Endothelial cell of umbilical vein (primary cell): ENCODE data around the gene WASL. TPM values are rescaled to one million over a fixed set of nuclear protein-coding genes. Genes with fewer than 3 reads are reported as not detected.

Source experiments
- BruUV-seq: library from RNA; stranded (reverse); fragments of 400-500 nt; replicated peaks from 2 replicates; lab custom pipeline; 2021; lab: Mats Ljungman, UMichigan
- CTCF ChIA-PET: fragments of 300-600, 350-600 bp; sonication (Branson Sonifier 250); formaldehyde crosslinking; loops from one replicate; lab custom pipeline; 2021; ENCODE audit warnings: antibody characterized with exemption, inconsistent platforms; lab: Charles Lee
- POLR2A ChIA-PET: fragments of 300-600, 350-600 bp; sonication (Branson Sonifier 250); formaldehyde crosslinking; loops from one replicate; lab custom pipeline; 2021; ENCODE audit warnings: antibody characterized with exemption, inconsistent platforms; lab: Charles Lee
- DNase-seq: peaks from one replicate; pipeline ENCODE4 v3.0.0-alpha.2; 2011; ENCODE audit warnings: low read depth, low spot score
- FAIRE-seq: peaks from 2 replicates; lab custom pipeline; 2011; peaks lifted over from hg19 to GRCh38; lab: Jason Lieb, UNC
- H2AFZ ChIP-seq: 2 replicates; pipeline ENCODE4 v1.6.0; 2012; ENCODE audit warnings: low read depth, low read length, control low read depth, inconsistent platforms
- H3K27ac ChIP-seq: 2 replicates; pipeline ENCODE4 v1.5.1; 2011; ENCODE audit warnings: low read depth, mild to moderate bottlenecking, control low read depth, low read length, moderate library complexity; ENCODE audit not compliant: insufficient read depth
- H3K27me3 ChIP-seq, 2 experiments: 2 replicates each; pipeline versions ENCODE4 v1.6.0 to v1.6.1; 2011; ENCODE audit warnings: low read length in 2 of 2, mixed read lengths in 1 of 2; ENCODE audit not compliant: control insufficient read depth in 2 of 2, insufficient read depth in 2 of 2
- H3K36me3 ChIP-seq, 2 experiments: 2 replicates in 1 of 2; 3 replicates in 1 of 2; pipeline ENCODE4 v1.5.1; 2011; ENCODE audit warnings: low read length in 2 of 2, mild to moderate bottlenecking in 1 of 2, moderate library complexity in 1 of 2; ENCODE audit not compliant: control insufficient read depth in 2 of 2, insufficient read depth in 2 of 2; ENCODE audit errors: extremely low read depth in 1 of 2
- H3K4me1 ChIP-seq: 3 replicates; pipeline ENCODE4 v1.5.1; 2011; ENCODE audit warnings: mild to moderate bottlenecking, low read length; ENCODE audit not compliant: control insufficient read depth, insufficient read depth; ENCODE audit errors: extremely low read depth
- H3K4me2 ChIP-seq: 2 replicates; pipeline ENCODE4 v1.6.1; 2011; ENCODE audit warnings: low read length, control low read depth, mixed read lengths; ENCODE audit not compliant: insufficient read depth
- H3K4me3 ChIP-seq, 3 experiments: fragments of 200-600 bp in 1 of 3; sonication (generic), shearing (Covaris generic) in 1 of 3; replicated peaks in 1 of 3; 2 replicates each; pipeline ENCODE4 v1.5.1; 2011 to 2016; ENCODE audit warnings: control low read depth in 3 of 3, low read length in 3 of 3, mild to moderate bottlenecking in 2 of 3, inconsistent platforms in 1 of 3, low read depth in 1 of 3, moderate library complexity in 1 of 3; ENCODE audit not compliant: insufficient read depth in 1 of 3
- H3K79me2 ChIP-seq: 2 replicates; pipeline ENCODE4 v1.6.0; 2012; ENCODE audit warnings: low read length, inconsistent platforms; ENCODE audit not compliant: control insufficient read depth, insufficient read depth
- H3K9ac ChIP-seq: replicated peaks from 2 replicates; pipeline ENCODE3; 2011; ENCODE audit warnings: low read length, control low read depth; ENCODE audit not compliant: insufficient read depth; ENCODE audit errors: extremely low read depth
- H3K9me1 ChIP-seq: replicated peaks from 3 replicates; pipeline ENCODE4 v1.6.0; 2011; ENCODE audit warnings: mild to moderate bottlenecking, low read length; ENCODE audit not compliant: control insufficient read depth, insufficient read depth; ENCODE audit errors: extremely low read depth
- H3K9me3 ChIP-seq: replicated peaks from 2 replicates; pipeline ENCODE4 v1.5.1; 2012; ENCODE audit warnings: low read length, inconsistent platforms; ENCODE audit not compliant: control insufficient read depth, insufficient read depth
- H4K20me1 ChIP-seq: replicated peaks from 2 replicates; pipeline ENCODE3; 2011; ENCODE audit warnings: mild to moderate bottlenecking, low read length; ENCODE audit not compliant: control insufficient read depth, insufficient read depth; ENCODE audit errors: extremely low read depth
- EZH2 ChIP-seq: IDR thresholded peaks from 2 replicates; pipeline ENCODE4 v1.6.1; 2012; ENCODE audit warnings: borderline replicate concordance, low read depth, mild to moderate bottlenecking, moderate library complexity, low read length, inconsistent platforms; ENCODE audit not compliant: severe bottlenecking
- FOS ChIP-seq: IDR thresholded peaks from 2 replicates; pipeline ENCODE4 v1.6.1; 2011; ENCODE audit warnings: mild to moderate bottlenecking, low read length, moderate library complexity, borderline replicate concordance; ENCODE audit not compliant: insufficient read depth
- GATA2 ChIP-seq: IDR thresholded peaks from 2 replicates; pipeline ENCODE4 v1.7.0; 2011; ENCODE audit warnings: low read depth, mild to moderate bottlenecking, moderate library complexity, mixed read lengths, low read length; ENCODE audit not compliant: insufficient read length, insufficient read depth
- JUN ChIP-seq: IDR thresholded peaks from 2 replicates; pipeline ENCODE4 v1.6.1; 2011; ENCODE audit warnings: borderline replicate concordance, low read depth; ENCODE audit not compliant: insufficient read length, insufficient read depth
- MYC ChIP-seq: IDR thresholded peaks from one replicate; pipeline ENCODE4 v1.6.1; 2011; ENCODE audit warnings: mild to moderate bottlenecking, low read depth, low read length
- POLR2A ChIP-seq: IDR thresholded peaks from 2 replicates; pipeline ENCODE4 v1.6.1; 2012; ENCODE audit warnings: low read depth, mild to moderate bottlenecking, control low read depth, low read length
- POLR2AphosphoS5 ChIP-seq: IDR thresholded peaks from 2 replicates; pipeline ENCODE4 v1.6.1; 2012; ENCODE audit warnings: low read depth, mild to moderate bottlenecking, control low read depth, low read length, moderate library complexity; ENCODE audit not compliant: insufficient read depth
- dilution Hi-C: fragments of 300-500 bp; cut with MboI; formaldehyde crosslinking; loops from one replicate; pipeline ENCODE4 v1.15.0; 2019; ENCODE audit warnings: low sequenced_read_pairs; ENCODE audit not compliant: extremely low pct_ligation_motif_present
- intact Hi-C: fragments of 100-400 bp; cut with micrococcal nuclease; formaldehyde crosslinking; loops from one replicate; pipeline ENCODE4 v1.10.0; 2022
- polyA plus RNA-seq, 4 experiments: library from polyadenylated mRNA; depleted of rRNA in 3 of 4; stranded (reverse) in 3 of 4; unstranded in 1 of 4; fragments of >200 nt; gene quantifications; 2 replicates each; pipeline versions ENCODE4 v1.2.1 to v1.2.3, GENCODE V29; 2011 to 2012; ENCODE audit warnings: missing spikeins in 1 of 4
- total RNA-seq: library from RNA; stranded (reverse); gene quantifications from 2 replicates; pipeline ENCODE4 v1.2.3, GENCODE V29; 2021
- TF ChIP-seq, protein P1 (sequence below): IDR thresholded peaks from 2 replicates; pipeline ENCODE4 v1.6.1; 2011; ENCODE audit not compliant: insufficient read depth, insufficient read length
- TF ChIP-seq, protein P2 (sequence below), 2 donors: IDR thresholded peaks; 1 replicate in 1 of 2; 2 replicates in 1 of 2; pipeline ENCODE4 v1.5.1; 2011; ENCODE audit warnings: low read length in 2 of 2, mild to moderate bottlenecking in 2 of 2, moderate library complexity in 2 of 2, control low read depth in 1 of 2, inconsistent platforms in 1 of 2, low read depth in 1 of 2; ENCODE audit not compliant: insufficient read depth in 1 of 2; ENCODE audit errors: extremely low read depth in 1 of 2

Gene WASL
- total and polyA plus RNA-seq, 2 donors (not counting 3 experiments of a cell fraction or from before 2014, with no cell fraction given): 5.2 to 24.0 TPM

- H3K27ac ChIP-seq: no peak overlapping the region
- H3K4me2 ChIP-seq: no peak overlapping the region
- peaks cover 4% of the 10 kb centered on the region for H4K20me1 ChIP-seq
- no peaks in the 10 kb centered on the region for H3K27me3 ChIP-seq
- no peaks in the 10 kb centered on the region for H3K36me3 ChIP-seq
- FAIRE-seq (no peak), DNase-seq (no peak)
- ChIA-PET POLR2A (no interaction called here), CTCF (interaction anchor here (0.7 to 1.9 kb wide), 4 partner anchors 9 to 35 kb away, joined by 3 to 12 read pairs (median 5); no protein-coding TSS in a partner anchor)
- H3K9ac ChIP-seq: no peak overlapping the region
- no peaks in the 10 kb centered on the region for H3K9me3 ChIP-seq
- dilution Hi-C loops (no loop called here), intact Hi-C loops (no loop called here)
- H3K79me2 ChIP-seq: peaks cover 48% of the 10 kb centered on the region
- no TSS peak for BruUV-seq
- no peak for TF ChIP-seq FOS
- TF ChIP-seq GATA2: no peak
- no peak for TF ChIP-seq EZH2
- no peak for TF ChIP-seq POLR2A
- TF ChIP-seq, protein P1, sequence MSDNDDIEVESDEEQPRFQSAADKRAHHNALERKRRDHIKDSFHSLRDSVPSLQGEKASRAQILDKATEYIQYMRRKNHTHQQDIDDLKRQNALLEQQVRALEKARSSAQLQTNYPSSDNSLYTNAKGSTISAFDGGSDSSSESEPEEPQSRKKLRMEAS: no peak
- no peak for TF ChIP-seq POLR2AphosphoS5
- no peak for TF ChIP-seq JUN
- no peak for TF ChIP-seq MYC
- TF ChIP-seq, protein P2, sequence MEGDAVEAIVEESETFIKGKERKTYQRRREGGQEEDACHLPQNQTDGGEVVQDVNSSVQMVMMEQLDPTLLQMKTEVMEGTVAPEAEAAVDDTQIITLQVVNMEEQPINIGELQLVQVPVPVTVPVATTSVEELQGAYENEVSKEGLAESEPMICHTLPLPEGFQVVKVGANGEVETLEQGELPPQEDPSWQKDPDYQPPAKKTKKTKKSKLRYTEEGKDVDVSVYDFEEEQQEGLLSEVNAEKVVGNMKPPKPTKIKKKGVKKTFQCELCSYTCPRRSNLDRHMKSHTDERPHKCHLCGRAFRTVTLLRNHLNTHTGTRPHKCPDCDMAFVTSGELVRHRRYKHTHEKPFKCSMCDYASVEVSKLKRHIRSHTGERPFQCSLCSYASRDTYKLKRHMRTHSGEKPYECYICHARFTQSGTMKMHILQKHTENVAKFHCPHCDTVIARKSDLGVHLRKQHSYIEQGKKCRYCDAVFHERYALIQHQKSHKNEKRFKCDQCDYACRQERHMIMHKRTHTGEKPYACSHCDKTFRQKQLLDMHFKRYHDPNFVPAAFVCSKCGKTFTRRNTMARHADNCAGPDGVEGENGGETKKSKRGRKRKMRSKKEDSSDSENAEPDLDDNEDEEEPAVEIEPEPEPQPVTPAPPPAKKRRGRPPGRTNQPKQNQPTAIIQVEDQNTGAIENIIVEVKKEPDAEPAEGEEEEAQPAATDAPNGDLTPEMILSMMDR (IDR thresholded peaks at IDR 0.05; ENCODE audit: extremely low read depth in 1 of 2, insufficient read depth in 1 of 2, low read depth in 1 of 2, low read length in 2 of 2): no peak
- H3K4me3 ChIP-seq: no peak overlapping the region
- no peak overlapping the region for H2AFZ ChIP-seq
- peaks cover 19% of the 10 kb centered on the region for H3K4me1 ChIP-seq
- H3K9me1 ChIP-seq: no peaks in the 10 kb centered on the region
Observed at GRCh38 chr7:123717689-123718088, 31.1 kb downstream of the WASL start.
